GM21390 (cell line): ENCODE measurements around the gene LMTK2.

Source experiments
- ATAC-seq: cut with Tn5 transposase; IDR thresholded peaks from one replicate; pipeline ENCODE4 v1.9.1; 2021; ENCODE audit not compliant: unreplicated experiment

Gene LMTK2

DNA sequence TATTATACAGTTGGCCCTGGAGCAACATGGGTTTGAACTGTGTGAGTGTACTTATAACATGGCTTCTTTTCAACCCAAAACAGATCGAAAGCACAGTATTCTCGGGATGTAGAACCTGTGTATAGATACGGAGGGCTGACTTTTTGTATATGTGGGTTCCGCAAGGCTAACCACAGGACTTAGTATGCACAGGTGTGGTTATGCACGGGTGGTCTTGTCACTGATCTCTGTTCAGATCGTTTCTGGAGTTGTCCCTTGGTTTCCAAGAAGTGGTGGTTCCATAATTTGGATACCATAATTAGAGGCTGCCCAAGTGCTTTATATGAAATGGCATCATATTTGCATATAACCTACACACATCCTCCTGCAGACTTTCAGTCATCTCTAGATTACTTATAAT is 93.7 kb downstream of the LMTK2 start:
- peak; percentile 52 for ATAC-seq

DNA sequence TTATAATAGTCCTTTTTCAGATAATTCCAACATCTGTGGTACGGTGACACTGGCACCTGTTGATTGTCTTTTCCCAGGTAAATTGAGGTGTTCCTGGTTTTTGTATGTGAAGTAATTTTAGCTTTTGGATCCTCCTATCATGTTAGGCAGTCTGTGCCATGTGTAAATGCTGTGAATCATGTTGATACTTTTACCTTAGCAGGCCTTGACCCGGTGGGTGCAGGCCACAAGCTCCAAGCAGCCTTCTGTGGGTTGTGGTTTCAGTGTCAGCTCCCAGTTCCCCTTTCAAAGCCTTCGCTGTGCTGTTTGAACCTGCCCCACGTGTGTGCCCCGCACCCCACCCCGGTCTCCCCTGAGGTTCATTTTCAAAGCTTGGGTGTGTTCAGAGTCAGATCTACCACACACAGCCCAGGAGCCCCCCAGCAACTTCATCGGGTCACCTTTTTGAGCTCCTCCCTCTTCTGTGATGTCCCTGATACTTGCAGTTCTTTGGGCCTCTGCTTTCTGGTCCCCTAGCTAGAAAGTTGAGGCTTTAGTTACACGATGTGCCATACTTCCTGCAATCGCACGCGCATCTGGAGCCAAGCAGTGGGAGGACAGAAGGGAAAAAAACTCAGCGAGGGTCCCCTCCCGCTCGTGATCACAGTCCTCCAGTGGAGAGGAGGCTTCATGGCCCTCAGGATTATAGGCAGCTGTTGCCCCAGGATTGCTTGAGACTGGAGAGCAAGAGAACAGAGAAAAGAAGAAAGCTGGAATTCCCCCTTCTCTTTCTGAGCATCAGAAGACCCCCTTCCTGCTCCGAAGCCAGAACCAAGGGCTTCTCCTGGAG is 95.9 kb downstream of the LMTK2 start:
- ATAC-seq: peak; percentile 91

GRCh38 chr7:98203261-98203963 is 96.8 kb downstream of the LMTK2 start:
- no peak for ATAC-seq

- no peak for ATAC-seq
These were observed 97.4 kb downstream of the LMTK2 start for GRCh38 chr7:98203964-98204605.

- ATAC-seq: no peak
These were observed 98.0 kb downstream of the LMTK2 start for GRCh38 chr7:98204670-98205069.

DNA sequence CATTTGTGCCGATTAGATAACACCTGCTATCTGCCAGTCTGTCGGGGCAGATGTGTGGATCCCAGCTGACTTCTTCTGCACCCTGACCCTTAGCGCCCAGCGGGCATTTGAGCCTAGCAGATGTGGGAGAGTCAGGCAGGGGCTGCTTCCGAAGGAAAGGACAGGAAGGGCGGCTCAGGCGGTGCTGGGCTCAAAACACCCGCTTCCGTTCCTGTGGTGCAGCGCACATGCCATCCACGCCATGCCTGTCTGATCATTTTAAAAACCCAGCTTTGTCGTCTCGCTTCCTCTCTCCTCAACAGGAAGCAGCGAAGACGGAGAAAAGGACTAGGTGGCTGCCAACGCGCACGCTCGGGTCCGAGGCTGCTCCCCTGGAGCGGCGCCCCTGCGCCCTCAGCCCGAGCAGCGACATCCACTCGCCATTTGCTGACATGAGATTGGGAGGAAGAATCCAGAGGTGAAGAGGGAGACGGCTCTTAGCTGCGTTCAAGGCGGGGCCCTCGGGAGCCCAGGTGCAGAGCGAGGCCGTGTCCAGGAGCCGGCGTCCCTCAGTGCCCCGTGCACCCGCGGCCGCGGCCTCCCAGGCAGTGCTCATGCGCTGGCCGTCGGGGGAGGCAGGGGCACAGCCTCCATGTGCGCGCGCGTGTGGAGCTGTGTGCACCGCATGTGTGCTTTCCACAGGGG is 98.6 kb downstream of the LMTK2 start:
- no peak for ATAC-seq

- no peak for ATAC-seq
These were observed 100.0 kb downstream of the LMTK2 start for GRCh38 chr7:98206451-98207330.

- no peak for ATAC-seq
These were observed 102.7 kb downstream of the LMTK2 start for GRCh38 chr7:98209166-98209920.

DNA sequence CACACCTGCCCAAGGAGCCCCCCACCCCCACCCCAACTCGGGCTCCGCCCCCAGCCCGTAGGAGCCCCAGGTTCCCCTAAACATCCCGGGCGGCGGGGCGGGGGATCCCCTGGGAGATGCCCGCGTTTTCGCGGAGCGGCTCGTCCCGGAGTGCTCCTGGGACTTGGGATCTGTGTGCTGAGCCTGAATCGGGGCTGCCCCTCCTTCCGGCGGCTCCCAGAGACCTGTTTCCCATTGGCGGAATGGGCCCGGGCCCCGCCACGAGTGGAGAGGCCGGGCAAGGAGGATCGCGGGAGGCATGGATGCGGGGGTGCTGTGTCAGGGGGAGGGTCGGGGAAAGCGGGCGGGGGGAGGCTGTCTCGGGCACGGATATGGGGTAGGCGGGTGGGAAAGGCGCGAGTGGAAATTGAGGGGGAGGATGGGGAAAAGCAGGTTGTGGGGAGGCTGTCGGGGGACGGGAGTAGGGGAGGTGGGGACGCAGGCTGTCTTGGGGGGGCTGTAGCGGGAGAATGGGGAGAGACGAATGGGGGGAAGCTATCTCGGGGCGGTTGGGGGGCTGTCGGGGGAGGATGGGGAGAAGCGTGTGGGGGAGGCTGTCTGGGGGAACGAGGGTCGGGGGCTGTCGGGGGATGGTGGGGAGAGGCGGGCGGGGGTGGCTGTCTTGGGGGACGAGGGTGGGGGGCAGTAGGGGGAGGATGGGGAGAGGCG is 104.0 kb downstream of the LMTK2 start:
- no peak for ATAC-seq

- no peak for ATAC-seq
These were observed 104.6 kb downstream of the LMTK2 start, which contains the start of gene BHLHA15 for GRCh38 chr7:98211221-98211675. BHLHA15 (plus strand) TSS chr7:98211439; CDS start chr7:98212310, 871 bp downstream.

GRCh38 chr7:98211676-98212531 is 105.2 kb downstream of the LMTK2 start:
- ATAC-seq: no peak

DNA sequence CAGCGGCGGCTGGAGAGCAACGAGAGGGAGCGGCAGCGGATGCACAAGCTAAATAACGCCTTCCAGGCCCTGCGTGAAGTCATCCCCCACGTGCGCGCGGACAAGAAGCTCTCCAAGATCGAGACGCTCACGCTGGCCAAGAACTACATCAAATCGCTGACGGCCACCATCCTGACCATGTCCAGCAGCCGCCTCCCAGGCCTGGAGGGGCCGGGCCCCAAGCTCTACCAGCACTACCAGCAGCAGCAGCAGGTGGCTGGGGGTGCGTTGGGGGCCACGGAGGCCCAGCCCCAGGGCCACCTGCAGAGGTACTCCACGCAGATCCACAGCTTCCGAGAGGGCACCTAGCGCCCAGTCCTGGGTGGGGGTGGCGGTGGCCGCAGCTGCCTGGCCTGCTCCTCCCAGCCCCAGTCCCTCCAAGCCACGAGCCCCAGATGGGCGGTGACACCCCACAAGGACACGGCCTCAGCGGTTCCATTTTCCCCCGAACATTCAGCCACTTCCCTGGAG is 105.9 kb downstream of the LMTK2 start:
- no peak for ATAC-seq

- no peak for ATAC-seq
These were observed 106.7 kb downstream of the LMTK2 start for GRCh38 chr7:98213296-98213887.

DNA sequence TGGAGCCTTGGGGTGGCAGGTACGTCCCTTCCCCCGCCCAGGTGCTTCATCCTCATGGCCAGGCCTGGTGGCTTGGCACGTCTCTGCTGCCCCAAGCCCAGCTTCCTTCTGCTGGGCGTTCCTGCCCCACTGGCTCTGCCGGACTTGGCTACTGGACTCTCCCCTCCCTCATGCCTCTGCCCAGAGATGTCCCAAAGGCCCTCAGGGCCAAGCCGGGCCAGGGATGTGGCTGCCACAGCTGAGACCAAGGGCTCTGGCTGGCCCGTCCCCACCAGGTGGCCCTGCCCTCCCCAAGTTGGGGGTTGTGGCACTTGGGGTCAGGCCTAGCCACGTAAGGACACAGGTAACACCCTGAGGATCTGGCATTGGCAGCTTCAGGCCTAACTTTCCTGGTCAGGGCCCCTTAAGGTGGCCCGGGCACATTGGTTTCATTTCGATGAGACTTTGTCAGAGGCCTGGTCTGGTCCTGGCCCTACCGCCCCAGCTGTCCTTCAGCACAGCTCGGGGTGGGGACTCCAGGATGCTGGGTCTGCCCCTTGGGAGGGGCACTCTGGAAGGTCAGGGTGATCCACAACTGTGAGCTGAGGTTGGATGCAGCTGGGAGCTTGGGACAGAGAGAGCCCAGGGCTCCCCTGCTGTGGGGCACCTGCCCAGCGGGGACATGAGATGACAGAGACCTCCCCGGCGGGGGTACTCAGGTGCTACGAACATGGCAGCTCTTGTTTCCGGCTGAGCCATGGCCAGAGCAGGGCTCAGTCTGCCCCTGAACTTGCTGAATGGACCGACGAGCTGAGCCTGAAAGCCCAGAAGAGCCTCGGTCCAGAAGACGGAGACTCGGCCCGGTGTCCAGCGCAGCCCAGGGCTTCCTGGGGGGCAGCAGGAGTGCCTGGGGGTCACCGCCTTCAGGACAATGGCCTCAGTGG is 107.5 kb downstream of the LMTK2 start:
- ATAC-seq: no peak

DNA sequence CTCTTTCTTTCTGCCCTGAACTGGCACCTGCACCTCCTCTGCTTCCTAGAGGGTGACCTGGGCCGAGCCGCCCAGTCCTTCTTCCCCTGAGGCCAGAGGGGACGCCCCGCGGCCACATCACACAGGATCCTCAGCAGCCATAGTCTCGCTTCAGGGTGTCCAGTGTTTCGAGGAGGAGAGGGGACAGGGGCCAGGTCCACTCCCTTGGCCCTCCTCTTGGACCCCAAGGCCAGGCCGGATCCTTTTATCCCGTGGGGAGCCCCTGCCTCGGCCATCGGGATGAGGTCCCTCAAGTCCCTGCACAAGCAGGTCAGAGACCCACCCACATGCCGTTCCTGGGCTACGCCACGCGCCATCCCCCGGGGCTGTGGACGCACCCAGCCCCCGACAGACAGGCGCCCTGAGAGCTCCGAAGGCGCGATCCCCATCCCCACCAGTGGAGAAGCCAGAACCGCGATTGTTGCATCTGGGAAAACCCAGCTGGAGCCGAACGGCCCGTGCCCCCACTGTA is 108.2 kb downstream of the LMTK2 start:
- ATAC-seq: no peak
